ENCODE measurements around the gene SLC49A3.
"Not testable (repeated sequence)": the region's sequence is repeated elsewhere in the genome, so short reads cannot be mapped to it uniquely, and the experiment has no call there.

The SLC49A3 gene

GRCh38 chr4:700587-701264 is 11.8 kb upstream of the SLC49A3 start:
- DNase-seq: no peak

- no peak for DNase-seq
Observed at GRCh38 chr4:699816-700580, 11.0 kb upstream of the SLC49A3 start.

GRCh38 chr4:694341-694940 is 5.5 kb upstream of the SLC49A3 start:
- DNase-seq: not testable (repeated sequence)

GRCh38 chr4:692771-693554 is 4.0 kb upstream of the SLC49A3 start:
- no peak for DNase-seq

- no peak for DNase-seq
Observed at GRCh38 chr4:689723-690122, 772 bp upstream of the SLC49A3 start.

- no peak for DNase-seq
Observed at GRCh38 chr4:687971-688853, 739 bp downstream of the SLC49A3 start.

GRCh38 chr4:687048-687970 is 1.6 kb downstream of the SLC49A3 start:
- no peak for DNase-seq

- DNase-seq: no peak
Observed at GRCh38 chr4:686413-687040, 2.4 kb downstream of the SLC49A3 start.

GRCh38 chr4:685679-686412 is 3.1 kb downstream of the SLC49A3 start:
- no peak for DNase-seq

GRCh38 chr4:684623-685327 is 4.2 kb downstream of the SLC49A3 start:
- no peak for DNase-seq

- no peak for DNase-seq
Observed at GRCh38 chr4:683982-684622, 4.8 kb downstream of the SLC49A3 start.

- DNase-seq: no peak
Observed at GRCh38 chr4:683247-683897, 5.6 kb downstream of the SLC49A3 start.

GRCh38 chr4:682490-683172 is 6.3 kb downstream of the SLC49A3 start:
- no peak for DNase-seq

GRCh38 chr4:681736-682451 is 7.1 kb downstream of the SLC49A3 start:
- no peak for DNase-seq

- no peak for DNase-seq
Observed at GRCh38 chr4:680928-681645, 7.9 kb downstream of the SLC49A3 start.

GRCh38 chr4:680551-680927 is 8.4 kb downstream of the SLC49A3 start:
- no peak for DNase-seq
